ENCODE results near the gene ZNF184.
A peak's percentile ranks its signal among the peaks of the same experiment; 100 is the strongest.

ZNF184 gene

DNA sequence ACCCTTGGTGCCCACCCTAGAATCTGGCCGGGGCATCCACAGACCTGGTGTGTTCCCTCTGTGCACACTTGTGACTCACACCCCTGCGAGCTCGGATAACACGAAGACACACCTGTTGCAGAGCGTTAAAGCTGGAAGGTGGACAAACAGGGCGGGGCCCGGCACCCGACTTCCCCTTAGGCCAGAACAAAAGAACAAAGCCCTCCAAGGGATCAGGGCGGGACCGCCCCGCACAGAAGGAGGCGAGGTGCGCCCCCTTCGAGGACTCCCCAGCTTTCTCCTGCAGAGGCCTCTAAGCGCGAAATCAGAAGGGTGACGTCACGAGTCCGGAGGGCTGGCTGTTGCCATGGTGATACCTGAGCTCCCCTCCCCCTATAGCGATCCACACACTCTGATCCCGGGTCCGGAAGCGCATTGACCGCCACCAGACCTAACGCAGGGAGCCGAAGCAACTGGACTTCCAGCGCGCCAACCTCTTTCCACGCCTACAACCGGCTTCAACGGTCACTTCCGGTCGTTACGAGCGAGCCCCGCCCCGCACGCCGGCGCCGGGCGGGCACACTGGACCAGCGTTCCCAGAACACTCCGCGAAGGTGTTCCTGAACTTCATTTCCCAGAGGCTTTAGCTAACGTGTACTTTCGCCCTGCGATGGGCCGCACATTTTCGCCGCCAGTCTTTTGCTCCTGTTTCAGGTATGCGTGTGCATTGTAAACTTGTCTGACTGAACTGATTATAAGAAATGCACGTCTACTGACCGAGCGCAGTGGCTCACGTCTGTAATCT lies at the start of gene ZNF184:
TSS of gene ZNF184 (minus strand) at position 489 of the 784 bp plus-strand sequence. CDS start 811 bp downstream, outside the sequence.
- Histone ChIP-seq H3K27ac (ENCODE audit: low read length) (peak within 1 kb of the TSS; percentile 80), H3K9me3 (ENCODE audit: control insufficient read depth, low read depth, low read length) (no peaks in the 10 kb centered on the region), H3K4me1 (ENCODE audit: control insufficient read depth, low read depth, low read length) (peaks cover 8% of the 10 kb centered on the region), H3K4me3 (ENCODE audit: low read length) (peak within 1 kb of the TSS; percentile 69), H3K36me3 (ENCODE audit: control insufficient read depth, low read depth, low read length) (no peaks in the 10 kb centered on the region), H3K9ac (ENCODE audit: low read length) (peak within 1 kb of the TSS; percentile 89), H3K27me3 (ENCODE audit: control insufficient read depth, insufficient read depth, low read length) (peaks cover 12% of the 10 kb centered on the region)

DNA sequence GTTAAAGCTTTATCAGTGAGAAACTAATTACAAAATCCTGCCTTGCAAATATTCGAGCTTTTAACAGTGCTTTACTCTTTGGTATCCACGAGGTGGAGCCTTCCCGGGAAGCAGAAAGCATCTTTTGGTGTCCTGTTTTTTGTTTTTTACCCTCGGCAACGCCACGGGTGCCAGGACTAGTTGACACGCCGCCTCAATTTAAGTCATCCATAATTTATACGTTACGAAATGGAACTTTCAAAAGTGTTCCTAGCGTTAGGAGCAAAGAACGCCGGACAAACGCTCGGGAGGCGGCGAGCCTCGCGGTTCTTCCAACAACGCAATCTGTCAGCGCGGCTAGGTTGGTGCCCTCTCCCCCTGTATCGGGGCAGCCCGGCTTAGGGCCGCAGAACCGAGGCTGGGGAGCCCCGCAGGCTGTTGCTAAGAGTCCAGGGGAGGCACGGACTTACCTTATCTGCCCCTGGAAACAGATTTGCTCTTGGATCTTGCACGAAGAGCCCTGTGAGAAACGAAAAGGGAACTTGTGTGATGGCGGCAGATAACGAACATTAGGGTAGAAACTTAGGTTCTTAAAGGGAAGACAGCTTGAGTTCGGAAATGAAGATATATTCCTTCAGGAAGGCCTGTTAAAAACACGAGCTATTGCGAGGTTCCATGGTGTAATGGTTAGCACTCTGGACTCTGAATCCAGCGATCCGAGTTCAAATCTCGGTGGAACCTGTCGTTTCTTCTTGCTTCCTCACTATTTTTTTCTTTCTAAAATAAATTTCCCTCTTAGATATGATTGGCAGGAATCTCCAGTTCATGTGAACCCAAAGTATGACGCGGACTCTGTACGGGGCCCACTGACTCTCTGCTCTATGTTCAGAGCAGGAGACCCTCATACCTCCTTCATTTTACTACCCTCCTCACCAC lies 46.2 kb upstream of the ZNF184 start:
- H3K27ac ChIP-seq (ENCODE audit: low read length), result no peak overlapping the region
- peak overlapping the region; percentile 62 for H3K9ac ChIP-seq (ENCODE audit: low read length)
- H3K27me3 ChIP-seq (ENCODE audit: control insufficient read depth, insufficient read depth, low read length), result no peaks in the 10 kb centered on the region
- no peaks in the 10 kb centered on the region for H3K36me3 ChIP-seq (ENCODE audit: control insufficient read depth, low read depth, low read length)
- H3K4me1 ChIP-seq (ENCODE audit: control insufficient read depth, low read depth, low read length), result peaks cover 5% of the 10 kb centered on the region
- H3K9me3 ChIP-seq (ENCODE audit: control insufficient read depth, low read depth, low read length), result no peaks in the 10 kb centered on the region
- H3K4me3 ChIP-seq (ENCODE audit: low read length), result peak overlapping the region; percentile 92

DNA sequence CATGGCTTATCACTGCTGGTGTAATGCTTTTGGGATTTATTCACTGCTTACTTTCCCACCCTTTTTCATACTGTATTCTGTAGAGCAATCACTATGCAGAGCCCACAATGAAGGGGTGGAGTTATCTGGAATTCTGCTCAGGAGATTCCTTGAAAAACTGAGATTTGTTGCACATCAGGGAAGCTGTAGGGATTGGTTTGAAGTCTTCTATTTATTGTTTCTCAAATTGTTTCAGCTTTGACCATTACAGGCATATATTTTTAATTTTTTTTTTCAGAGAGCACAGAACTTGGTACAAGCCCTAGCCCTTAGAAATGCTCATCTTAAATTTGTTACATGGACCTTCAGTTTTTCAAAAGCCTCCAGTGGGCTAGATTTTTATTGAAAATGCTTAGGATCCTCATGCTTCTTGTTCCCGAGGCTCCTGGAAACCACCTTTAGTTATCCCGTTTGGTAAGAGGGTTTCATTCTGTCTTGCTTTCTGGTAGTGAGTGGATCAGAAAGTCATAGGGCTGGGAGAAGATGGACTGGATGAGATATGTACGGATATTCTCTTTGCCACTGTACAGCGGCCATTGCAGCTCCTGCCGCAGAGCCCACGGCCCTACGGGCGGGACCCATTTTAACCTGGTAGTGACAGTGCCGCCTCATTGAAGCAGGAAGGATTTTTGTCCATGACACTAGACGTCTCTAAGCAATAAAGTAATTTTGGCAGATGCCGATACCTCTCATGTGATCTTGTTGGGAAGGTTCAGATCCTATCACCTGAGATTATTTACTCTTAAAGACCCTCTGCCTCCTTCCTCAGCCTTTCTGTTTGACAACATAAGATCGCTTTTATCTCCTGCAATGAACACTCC lies 45.3 kb upstream of the ZNF184 start:
- H3K36me3 ChIP-seq (ENCODE audit: control insufficient read depth, low read depth, low read length), result no peaks in the 10 kb centered on the region
- H3K9ac ChIP-seq (ENCODE audit: low read length), result peak overlapping the region; percentile 62
- no peak overlapping the region for H3K27ac ChIP-seq (ENCODE audit: low read length)
- no peaks in the 10 kb centered on the region for H3K27me3 ChIP-seq (ENCODE audit: control insufficient read depth, insufficient read depth, low read length)
- peaks cover 5% of the 10 kb centered on the region for H3K4me1 ChIP-seq (ENCODE audit: control insufficient read depth, low read depth, low read length)
- H3K9me3 ChIP-seq (ENCODE audit: control insufficient read depth, low read depth, low read length), result no peaks in the 10 kb centered on the region
- peak overlapping the region; percentile 92 for H3K4me3 ChIP-seq (ENCODE audit: low read length)

DNA sequence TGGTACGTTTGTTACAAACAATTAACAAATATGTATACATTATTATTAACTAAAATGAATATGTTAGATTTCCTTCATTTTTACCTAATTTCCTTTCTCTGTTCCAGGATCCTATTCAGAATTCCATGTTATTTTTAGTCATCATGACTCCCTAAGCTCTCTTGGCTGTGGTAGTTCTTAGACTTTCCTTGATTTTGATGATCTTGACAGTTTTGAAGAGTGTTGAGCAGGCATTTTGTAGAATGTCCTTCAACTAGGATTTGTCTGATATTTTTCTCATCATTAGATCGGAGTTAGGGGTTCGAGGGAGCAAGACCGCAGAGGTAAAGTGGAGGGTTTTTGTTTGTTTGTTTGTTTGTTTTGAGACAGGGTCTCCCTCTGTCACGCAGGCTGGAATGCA lies 44.3 kb upstream of the ZNF184 start:
- Histone ChIP-seq H3K27me3 (ENCODE audit: control insufficient read depth, insufficient read depth, low read length) (no peaks in the 10 kb centered on the region), H3K36me3 (ENCODE audit: control insufficient read depth, low read depth, low read length) (no peaks in the 10 kb centered on the region), H3K9me3 (ENCODE audit: control insufficient read depth, low read depth, low read length) (no peaks in the 10 kb centered on the region), H3K9ac (ENCODE audit: low read length) (no peak overlapping the region), H3K4me3 (ENCODE audit: low read length) (no peak overlapping the region), H3K27ac (ENCODE audit: low read length) (no peak overlapping the region), H3K4me1 (ENCODE audit: control insufficient read depth, low read depth, low read length) (peaks cover 5% of the 10 kb centered on the region)

DNA sequence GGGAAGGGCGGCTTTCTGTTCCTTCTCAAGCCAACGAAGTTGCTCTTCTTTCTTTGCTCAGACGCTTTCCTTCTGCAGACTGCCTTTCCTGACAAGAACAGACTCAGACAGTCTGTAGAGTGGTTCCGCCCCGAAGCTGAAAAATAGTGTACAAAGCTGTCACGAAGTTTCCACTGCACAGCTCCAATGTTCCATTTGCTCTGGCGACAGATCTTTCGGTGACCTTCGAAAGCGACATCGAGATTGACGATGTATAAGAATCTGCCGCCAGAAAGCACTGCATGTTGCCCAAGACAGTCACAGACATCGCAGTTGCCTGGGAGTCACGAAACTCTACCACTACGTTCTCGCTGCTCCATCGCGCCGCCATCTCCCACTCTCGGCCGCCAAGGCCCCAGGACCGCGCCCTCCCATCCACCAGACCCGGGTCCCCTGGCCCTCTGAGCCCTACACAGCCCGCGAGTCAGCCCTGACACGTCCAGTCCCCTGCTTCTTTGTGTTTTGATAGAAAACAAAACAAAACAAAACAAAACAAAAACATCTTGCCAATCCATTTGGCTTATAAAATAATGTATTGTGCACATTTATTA lies 42.1 kb upstream of the ZNF184 start:
- H3K9me3 ChIP-seq (ENCODE audit: control insufficient read depth, low read depth, low read length), result no peaks in the 10 kb centered on the region
- no peaks in the 10 kb centered on the region for H3K36me3 ChIP-seq (ENCODE audit: control insufficient read depth, low read depth, low read length)
- H3K27me3 ChIP-seq (ENCODE audit: control insufficient read depth, insufficient read depth, low read length), result no peaks in the 10 kb centered on the region
- no peak overlapping the region for H3K4me3 ChIP-seq (ENCODE audit: low read length)
- peaks cover 5% of the 10 kb centered on the region for H3K4me1 ChIP-seq (ENCODE audit: control insufficient read depth, low read depth, low read length)
- no peak overlapping the region for H3K9ac ChIP-seq (ENCODE audit: low read length)
- H3K27ac ChIP-seq (ENCODE audit: low read length), result no peak overlapping the region

DNA sequence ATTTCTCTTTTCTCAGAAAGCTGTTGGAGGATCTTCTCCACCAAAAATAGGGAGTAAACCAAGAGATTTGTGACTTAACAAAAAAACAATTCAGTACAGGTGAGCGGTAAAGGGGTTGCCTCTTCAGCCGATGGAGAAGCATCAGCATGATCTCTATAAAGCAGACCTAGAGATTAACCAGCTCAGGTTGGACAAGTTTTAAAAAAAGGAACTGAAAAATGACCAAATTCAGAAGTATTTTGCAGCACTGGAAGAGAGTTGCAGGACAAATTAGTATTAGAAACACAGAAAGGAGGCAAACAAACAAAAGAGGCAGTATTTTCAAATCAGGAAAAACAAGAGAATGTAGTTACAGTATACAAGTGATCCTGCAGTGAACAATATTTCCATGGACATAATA lies 39.6 kb upstream of the ZNF184 start:
- Histone ChIP-seq H3K27me3 (ENCODE audit: control insufficient read depth, insufficient read depth, low read length) (no peaks in the 10 kb centered on the region), H3K4me1 (ENCODE audit: control insufficient read depth, low read depth, low read length) (no peaks in the 10 kb centered on the region)

DNA sequence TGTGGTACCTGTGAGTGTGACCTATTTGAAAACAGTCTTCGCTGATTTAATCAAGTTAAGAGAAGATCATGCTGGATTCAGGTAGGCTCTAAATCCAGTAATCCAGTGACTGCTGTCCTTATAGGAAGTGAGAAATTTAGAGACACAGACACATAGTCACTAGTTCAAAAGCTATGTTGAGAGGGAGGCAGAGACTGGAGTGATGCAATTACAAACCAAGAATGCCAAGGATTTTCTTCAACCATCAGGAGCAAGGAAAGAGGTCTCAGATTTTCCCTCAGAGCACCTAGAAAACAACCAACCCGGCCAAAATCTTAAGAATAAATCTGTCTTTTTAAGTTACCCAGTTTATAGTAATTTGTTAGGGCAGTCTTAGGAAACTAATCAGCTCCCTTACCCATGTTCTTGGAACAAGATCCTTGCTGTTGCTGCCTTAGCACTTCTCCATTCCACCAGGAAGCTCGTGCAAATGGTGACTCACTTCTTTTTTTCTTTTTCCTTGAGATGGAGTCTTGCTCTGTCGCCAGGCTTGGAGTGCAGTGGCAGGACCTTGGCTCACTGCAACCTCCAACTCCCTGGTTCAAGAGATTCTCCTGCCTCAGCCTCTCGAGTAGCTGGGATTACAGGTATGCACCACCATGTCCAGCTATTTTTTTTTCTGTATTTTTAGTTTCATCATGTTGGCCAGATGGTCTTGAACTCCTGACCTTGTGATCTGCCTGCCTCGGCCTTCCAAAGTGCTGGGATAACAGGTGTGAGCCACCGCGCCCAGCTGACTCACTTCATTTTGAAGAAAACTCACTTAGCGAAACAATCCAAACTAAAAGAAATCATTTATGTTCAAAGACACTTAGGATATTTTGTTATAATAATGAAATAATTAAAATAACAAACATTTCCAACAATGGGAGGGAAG lies 34.4 kb upstream of the ZNF184 start:
- H3K4me1 ChIP-seq (ENCODE audit: control insufficient read depth, low read depth, low read length), result no peaks in the 10 kb centered on the region
- no peak overlapping the region for H3K4me3 ChIP-seq (ENCODE audit: low read length)
- no peak overlapping the region for H3K9ac ChIP-seq (ENCODE audit: low read length)
- no peaks in the 10 kb centered on the region for H3K27me3 ChIP-seq (ENCODE audit: control insufficient read depth, insufficient read depth, low read length)
- H3K36me3 ChIP-seq (ENCODE audit: control insufficient read depth, low read depth, low read length), result no peaks in the 10 kb centered on the region
- no peak overlapping the region for H3K27ac ChIP-seq (ENCODE audit: low read length)
- no peaks in the 10 kb centered on the region for H3K9me3 ChIP-seq (ENCODE audit: control insufficient read depth, low read depth, low read length)

More for the DNA sequence above, 39.6 kb upstream of the ZNF184 start:
- Histone ChIP-seq H3K36me3 (ENCODE audit: control insufficient read depth, low read depth, low read length) (no peaks in the 10 kb centered on the region), H3K9ac (ENCODE audit: low read length) (no peak overlapping the region), H3K4me3 (ENCODE audit: low read length) (no peak overlapping the region), H3K9me3 (ENCODE audit: control insufficient read depth, low read depth, low read length) (no peaks in the 10 kb centered on the region), H3K27ac (ENCODE audit: low read length) (no peak overlapping the region)

DNA sequence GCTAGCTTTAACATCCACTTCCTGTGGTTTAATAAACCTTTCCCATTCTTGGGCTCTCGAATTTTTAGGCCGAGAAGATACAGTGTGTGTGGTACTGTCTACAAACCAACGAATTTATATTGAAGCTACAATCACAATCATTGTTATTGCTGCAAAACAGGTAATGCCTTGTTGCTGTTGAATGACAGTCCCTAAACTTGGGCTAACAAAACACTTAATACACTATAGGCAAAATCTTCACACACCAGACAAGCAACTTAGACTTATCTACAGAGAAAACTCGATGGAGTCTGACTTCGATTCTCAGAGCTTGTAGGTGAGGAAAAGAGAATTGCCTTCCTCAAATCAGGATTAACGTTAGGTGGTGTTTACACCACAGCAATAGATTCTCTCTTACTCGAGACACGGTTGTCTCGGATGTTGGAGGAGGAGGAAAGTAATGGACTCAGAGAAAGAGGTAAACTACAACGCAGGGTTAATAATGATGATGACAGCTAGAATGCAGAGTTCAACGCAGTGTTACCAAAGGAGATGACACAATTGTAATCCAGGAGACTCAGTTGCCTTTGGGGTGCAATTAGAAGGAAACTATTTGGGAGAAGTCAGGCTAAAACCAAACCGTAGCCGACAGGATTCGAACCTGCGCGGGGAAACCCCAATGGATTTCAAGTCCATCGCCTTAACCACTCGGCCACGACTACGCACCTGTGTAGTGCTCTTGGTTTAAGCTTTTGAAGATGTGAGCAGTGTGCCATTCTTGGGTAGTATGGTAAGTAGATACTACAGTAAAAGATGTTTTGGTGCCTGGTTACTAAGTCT lies 32.5 kb upstream of the ZNF184 start:
- Histone ChIP-seq H3K4me3 (ENCODE audit: low read length) (no peak overlapping the region), H3K27me3 (ENCODE audit: control insufficient read depth, insufficient read depth, low read length) (no peaks in the 10 kb centered on the region), H3K27ac (ENCODE audit: low read length) (no peak overlapping the region), H3K36me3 (ENCODE audit: control insufficient read depth, low read depth, low read length) (no peaks in the 10 kb centered on the region), H3K9me3 (ENCODE audit: control insufficient read depth, low read depth, low read length) (no peaks in the 10 kb centered on the region), H3K9ac (ENCODE audit: low read length) (no peak overlapping the region), H3K4me1 (ENCODE audit: control insufficient read depth, low read depth, low read length) (no peaks in the 10 kb centered on the region)

DNA sequence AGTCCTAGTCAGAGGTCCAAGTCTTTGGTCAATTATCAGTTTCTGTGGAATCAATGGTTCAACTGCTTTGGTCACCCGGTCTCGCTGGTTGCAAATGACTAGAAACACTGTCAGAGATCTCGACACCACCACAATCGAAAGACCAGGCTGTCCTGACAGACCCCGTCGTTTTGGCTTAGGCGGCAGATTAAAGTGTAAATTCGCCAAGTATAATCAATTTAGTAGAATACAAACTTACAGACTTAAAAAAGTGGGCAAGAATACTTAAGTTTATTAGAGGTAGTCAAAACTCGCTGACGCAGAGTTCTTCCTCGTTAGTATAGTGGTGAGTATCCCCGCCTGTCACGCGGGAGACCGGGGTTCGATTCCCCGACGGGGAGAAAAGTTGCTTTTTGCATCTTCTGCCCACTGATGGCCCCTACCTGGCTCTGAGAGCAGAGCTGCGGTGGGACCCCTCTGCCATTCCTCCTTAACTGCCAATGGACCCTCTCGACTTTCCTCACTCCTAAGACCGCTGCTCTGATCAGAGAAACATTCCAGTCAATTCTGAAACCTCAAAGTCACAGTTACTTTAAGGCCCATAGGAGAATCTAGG lies 30.6 kb upstream of the ZNF184 start:
- Histone ChIP-seq H3K27me3 (ENCODE audit: control insufficient read depth, insufficient read depth, low read length) (no peaks in the 10 kb centered on the region), H3K4me3 (ENCODE audit: low read length) (peak overlapping the region; percentile 96), H3K36me3 (ENCODE audit: control insufficient read depth, low read depth, low read length) (no peaks in the 10 kb centered on the region), H3K9me3 (ENCODE audit: control insufficient read depth, low read depth, low read length) (no peaks in the 10 kb centered on the region), H3K4me1 (ENCODE audit: control insufficient read depth, low read depth, low read length) (no peaks in the 10 kb centered on the region), H3K9ac (ENCODE audit: low read length) (peak overlapping the region; percentile 68), H3K27ac (ENCODE audit: low read length) (no peak overlapping the region)

Measured in iPS-18a (cell line).